ENCODE data around the gene TBR1. TPM values are rescaled to one million over a fixed set of nuclear protein-coding genes. Genes with fewer than 3 reads are reported as not detected.

TBR1 gene
- total and polyA plus RNA-seq, 7 donors: not detected

DNA sequence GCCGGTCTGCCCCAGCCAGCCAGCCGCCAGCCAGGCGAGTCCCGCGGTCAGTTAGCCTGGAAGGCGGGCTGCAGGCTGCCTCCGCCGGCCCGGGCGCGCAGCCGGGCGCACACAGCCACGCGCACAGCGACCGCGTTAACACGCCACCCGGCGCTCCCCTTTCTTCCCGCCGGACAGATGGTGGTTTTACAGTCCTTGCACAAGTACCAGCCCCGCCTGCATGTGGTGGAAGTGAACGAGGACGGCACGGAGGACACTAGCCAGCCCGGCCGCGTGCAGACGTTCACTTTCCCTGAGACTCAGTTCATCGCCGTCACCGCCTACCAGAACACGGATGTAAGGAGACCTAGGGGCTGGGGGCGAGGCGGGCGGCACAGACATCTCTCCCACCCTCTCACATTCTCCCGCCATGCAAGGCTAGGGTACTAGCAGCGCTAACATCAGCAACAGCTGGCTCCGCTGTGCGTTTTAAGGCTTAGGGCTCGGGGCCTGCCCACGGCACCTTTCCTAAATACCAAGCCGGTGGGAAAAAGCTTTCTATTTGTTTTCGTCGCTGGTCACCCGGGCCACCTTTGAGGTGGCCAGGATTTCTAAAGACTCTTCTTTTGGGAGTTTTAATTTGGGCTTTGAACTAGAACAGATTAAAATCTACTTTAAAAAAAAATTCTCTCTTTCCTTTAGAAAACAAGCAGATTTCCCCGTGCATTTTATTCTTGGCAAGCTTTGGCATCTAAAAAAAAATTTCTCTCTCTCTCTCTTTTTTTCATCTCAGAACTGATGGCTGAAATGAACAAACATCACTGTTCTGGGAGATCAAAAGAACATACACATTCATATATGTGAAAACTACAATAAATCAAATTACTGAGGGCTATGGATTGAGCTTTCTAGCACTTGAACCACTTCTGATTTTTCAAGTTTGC, 2.9 kb downstream of the TBR1 start:
- no peak overlapping the region for H3K4me3 ChIP-seq
- intact Hi-C loops (cut with DNase I): no loop called here
- TF ChIP-seq POLR2AphosphoS5 (IDR thresholded peaks at IDR 0.05): peak in 1 of 4 donors; percentile 15
- no peak for TF ChIP-seq EP300 (IDR thresholded peaks at IDR 0.05)
- H3K36me3 ChIP-seq: no peaks in the 10 kb centered on the region
- peaks cover 0 to 50% (median 45%) of the 10 kb centered on the region in 4 donors for H3K4me1 ChIP-seq
- no peak for DNase-seq
- peaks cover 59 to 100% (median 91%) of the 10 kb centered on the region in 3 donors for H3K27me3 ChIP-seq
- no peak overlapping the region for H3K27ac ChIP-seq
- no peaks in the 10 kb centered on the region for H3K9me3 ChIP-seq
- WGBS, 2 donors: 2 to 3% methylated on average over 49 of the region's 49 CpGs

DNA sequence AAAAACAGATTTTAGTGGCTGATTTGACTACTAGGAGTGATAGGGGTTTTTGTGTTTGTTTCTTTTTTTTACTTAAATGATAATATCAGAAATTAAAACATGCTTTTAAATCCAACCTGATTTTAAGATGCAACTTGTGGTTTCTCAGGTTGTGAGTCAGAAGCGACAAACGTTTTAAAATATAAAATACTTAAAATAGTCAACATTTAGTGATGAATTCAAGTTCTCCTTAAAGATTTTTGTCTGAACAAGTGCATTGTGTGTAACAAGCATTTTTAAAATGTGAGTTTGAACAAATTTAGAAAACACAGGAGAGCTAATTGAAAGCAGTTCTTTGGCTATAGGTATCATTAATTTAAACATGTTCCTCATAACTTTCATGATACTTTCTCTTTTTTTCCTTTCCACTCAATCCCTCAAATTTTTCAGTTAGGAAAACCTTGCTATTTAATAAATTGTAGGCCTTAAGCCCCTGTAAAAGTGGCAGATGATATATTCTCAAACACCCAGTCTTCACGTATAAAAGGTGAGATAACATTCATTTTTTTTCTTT, 3.6 kb downstream of the TBR1 start:
- no peaks in the 10 kb centered on the region for H3K9me3 ChIP-seq
- DNase-seq: no peak
- H3K27me3 ChIP-seq: peaks cover 64 to 100% (median 97%) of the 10 kb centered on the region in 3 donors
- H3K36me3 ChIP-seq: no peaks in the 10 kb centered on the region
- 31 to 42% methylated on average over 3 of the region's 3 CpGs for WGBS, 2 donors
- no peak overlapping the region for H3K4me3 ChIP-seq
- TF ChIP-seq EP300 (IDR thresholded peaks at IDR 0.05): no peak
- no peak for TF ChIP-seq POLR2A (IDR thresholded peaks at IDR 0.05)
- TF ChIP-seq, protein P1, sequence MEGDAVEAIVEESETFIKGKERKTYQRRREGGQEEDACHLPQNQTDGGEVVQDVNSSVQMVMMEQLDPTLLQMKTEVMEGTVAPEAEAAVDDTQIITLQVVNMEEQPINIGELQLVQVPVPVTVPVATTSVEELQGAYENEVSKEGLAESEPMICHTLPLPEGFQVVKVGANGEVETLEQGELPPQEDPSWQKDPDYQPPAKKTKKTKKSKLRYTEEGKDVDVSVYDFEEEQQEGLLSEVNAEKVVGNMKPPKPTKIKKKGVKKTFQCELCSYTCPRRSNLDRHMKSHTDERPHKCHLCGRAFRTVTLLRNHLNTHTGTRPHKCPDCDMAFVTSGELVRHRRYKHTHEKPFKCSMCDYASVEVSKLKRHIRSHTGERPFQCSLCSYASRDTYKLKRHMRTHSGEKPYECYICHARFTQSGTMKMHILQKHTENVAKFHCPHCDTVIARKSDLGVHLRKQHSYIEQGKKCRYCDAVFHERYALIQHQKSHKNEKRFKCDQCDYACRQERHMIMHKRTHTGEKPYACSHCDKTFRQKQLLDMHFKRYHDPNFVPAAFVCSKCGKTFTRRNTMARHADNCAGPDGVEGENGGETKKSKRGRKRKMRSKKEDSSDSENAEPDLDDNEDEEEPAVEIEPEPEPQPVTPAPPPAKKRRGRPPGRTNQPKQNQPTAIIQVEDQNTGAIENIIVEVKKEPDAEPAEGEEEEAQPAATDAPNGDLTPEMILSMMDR (IDR thresholded peaks at IDR 0.05): no peak
- TF ChIP-seq POLR2AphosphoS5 (IDR thresholded peaks at IDR 0.05): no peak
- peaks cover 0 to 47% (median 42%) of the 10 kb centered on the region in 4 donors for H3K4me1 ChIP-seq
- H3K27ac ChIP-seq: no peak overlapping the region
- intact Hi-C loops (cut with DNase I): no loop called here

DNA sequence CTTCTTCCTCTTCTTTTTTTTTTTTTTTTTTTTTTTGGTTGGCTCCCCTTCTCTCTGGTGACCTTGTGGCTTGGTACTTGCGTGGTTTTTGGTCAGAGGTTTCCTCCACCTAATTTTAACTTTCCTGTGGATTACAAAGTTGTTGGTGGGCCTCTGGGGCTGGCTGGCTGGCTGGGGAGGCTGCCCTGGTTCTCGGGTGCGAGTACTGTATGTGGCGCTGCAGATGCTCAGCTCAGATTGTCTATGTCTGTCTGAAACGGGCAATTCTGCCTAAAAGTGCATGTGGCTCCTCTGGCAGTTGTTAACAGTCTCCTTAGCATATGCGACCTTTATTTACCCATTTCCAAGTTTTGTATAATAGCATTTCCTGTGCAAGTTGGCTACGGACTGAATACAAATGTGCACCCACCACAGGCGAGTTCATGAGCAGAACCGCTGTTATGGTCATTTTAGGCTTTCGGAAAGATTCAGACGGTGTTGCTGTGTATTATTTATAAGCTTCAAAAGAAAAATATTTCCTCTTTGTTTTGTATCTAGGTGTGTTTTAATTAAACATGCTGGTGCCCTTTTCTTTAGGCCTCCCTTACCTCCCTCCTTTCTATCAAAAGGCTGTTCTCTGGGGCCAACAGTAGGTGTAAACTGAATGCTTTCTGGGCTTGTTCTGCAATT, 4.4 kb downstream of the TBR1 start:
- no peak overlapping the region for H3K27ac ChIP-seq
- no peak for DNase-seq
- 25 to 40% methylated on average over 11 of the region's 11 CpGs for whole genome bisulfite sequencing, 2 donors
- TF ChIP-seq POLR2A (IDR thresholded peaks at IDR 0.05): no peak
- TF ChIP-seq, protein P1 (IDR thresholded peaks at IDR 0.05): no peak
- TF ChIP-seq POLR2AphosphoS5 (IDR thresholded peaks at IDR 0.05): no peak
- TF ChIP-seq EP300 (IDR thresholded peaks at IDR 0.05): no peak
- intact Hi-C loops (cut with DNase I): no loop called here
- H3K9me3 ChIP-seq: no peaks in the 10 kb centered on the region
- H3K4me3 ChIP-seq: no peak overlapping the region
- peaks cover 0 to 39% (median 34%) of the 10 kb centered on the region in 4 donors for H3K4me1 ChIP-seq
- peaks cover 66 to 100% (median 97%) of the 10 kb centered on the region in 3 donors for H3K27me3 ChIP-seq
- no peaks in the 10 kb centered on the region for H3K36me3 ChIP-seq

DNA sequence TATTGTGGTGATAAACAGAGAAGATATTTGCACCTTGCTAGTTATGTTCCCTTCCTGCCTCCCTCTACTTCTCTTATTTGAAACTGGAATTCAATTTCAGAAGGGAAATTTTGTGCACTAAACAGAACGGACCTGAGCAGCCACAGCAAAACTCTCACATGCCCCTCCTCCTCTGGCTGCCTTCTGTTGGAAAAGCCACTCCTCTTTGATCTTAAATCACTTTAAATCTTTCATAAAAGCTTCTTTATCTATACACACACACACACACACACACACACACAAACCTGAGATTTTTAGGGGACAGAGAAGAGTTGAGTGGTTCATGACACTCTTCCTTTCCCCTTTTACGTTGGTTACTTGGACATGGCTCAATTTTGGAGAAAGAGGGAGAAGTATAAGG, 5.6 kb downstream of the TBR1 start:
- Histone ChIP-seq H3K9me3 (no peaks in the 10 kb centered on the region), H3K36me3 (no peaks in the 10 kb centered on the region), H3K27ac (no peak overlapping the region), H3K27me3 (peaks cover 62 to 100% (median 97%) of the 10 kb centered on the region in 3 donors), H3K4me3 (no peak overlapping the region), H3K4me1 (peaks cover 0 to 36% (median 26%) of the 10 kb centered on the region in 4 donors)
- intact Hi-C loops (cut with DNase I): no loop called here
- TF ChIP-seq POLR2AphosphoS5 (IDR thresholded peaks at IDR 0.05) (no peak), EP300 (IDR thresholded peaks at IDR 0.05) (no peak), POLR2A (IDR thresholded peaks at IDR 0.05) (no peak)
- TF ChIP-seq, protein P1 (IDR thresholded peaks at IDR 0.05): no peak
- WGBS, 2 donors: 8 to 10% methylated on average over 2 of the region's 2 CpGs
- no peak for DNase-seq
